GM10266 (cell line): Measurements from ENCODE around the gene TCFL5.

Experiments used
- DNase-seq: peaks from one replicate; pipeline ENCODE4 v3.0.0; 2012; ENCODE audit errors: extremely low spot score
- CTCF ChIP-seq: IDR thresholded peaks from 2 replicates; pipeline ENCODE4 v1.5.1; 2012; ENCODE audit warnings: mild to moderate bottlenecking, low read depth; ENCODE audit not compliant: control insufficient read depth, insufficient read depth; ENCODE audit errors: missing control alignments

The TCFL5 gene

GRCh38 chr20:62899633-62900051 lies 38.0 kb upstream of the TCFL5 start:
- no peak for DNase-seq
- TF ChIP-seq CTCF, result no peak

- TF ChIP-seq CTCF, result no peak
- peak; percentile 73 for DNase-seq
Observed at GRCh38 chr20:62898970-62899632, 37.5 kb upstream of the TCFL5 start.

GRCh38 chr20:62898093-62898964 lies 36.7 kb upstream of the TCFL5 start:
- no peak for TF ChIP-seq CTCF
- no peak for DNase-seq

GRCh38 chr20:62897666-62898065 lies 36.0 kb upstream of the TCFL5 start:
- no peak for DNase-seq
- TF ChIP-seq CTCF, result no peak

GRCh38 chr20:62896526-62896925 lies 34.9 kb upstream of the TCFL5 start:
- no peak for TF ChIP-seq CTCF
- DNase-seq, result no peak

- TF ChIP-seq CTCF, result no peak
- no peak for DNase-seq
Observed at GRCh38 chr20:62895539-62895938, 33.9 kb upstream of the TCFL5 start.

GRCh38 chr20:62894261-62894660 lies 32.6 kb upstream of the TCFL5 start:
- no peak for DNase-seq
- no peak for TF ChIP-seq CTCF
